GM11168 (cell line): ENCODE measurements around the gene RAP1GAP.
"Not testable (repeated sequence)": the region's sequence is repeated elsewhere in the genome, so short reads cannot be mapped to it uniquely, and the experiment has no call there.

Experiments
- in situ Hi-C: fragments of 300-500 bp; cut with MboI; formaldehyde crosslinking; loops from one replicate; pipeline ENCODE4 v1.12.0; 2022; ENCODE audit warnings: low sequenced_read_pairs; ENCODE audit not compliant: unreplicated experiment

The RAP1GAP gene

DNA sequence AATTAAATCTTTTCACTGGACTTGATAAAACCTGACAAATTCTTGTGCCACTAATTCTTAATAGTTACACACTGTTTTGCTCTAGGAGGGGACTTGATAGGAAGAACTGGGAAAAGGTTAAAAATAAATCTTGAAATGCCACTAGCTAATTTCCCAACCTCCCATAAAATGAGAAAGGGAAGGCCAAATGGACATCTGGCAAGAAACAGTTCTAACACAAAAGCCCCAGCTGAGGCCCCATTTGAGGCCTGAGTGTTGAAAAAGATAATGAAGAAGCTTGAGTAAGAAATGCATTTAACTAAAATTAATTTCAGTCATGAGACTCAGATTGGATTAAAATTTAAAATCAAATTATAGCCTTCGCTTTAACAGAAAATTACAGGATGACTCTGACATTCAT lies 11.2 kb upstream of the RAP1GAP start:
- in situ Hi-C loops, result no loop called here

DNA sequence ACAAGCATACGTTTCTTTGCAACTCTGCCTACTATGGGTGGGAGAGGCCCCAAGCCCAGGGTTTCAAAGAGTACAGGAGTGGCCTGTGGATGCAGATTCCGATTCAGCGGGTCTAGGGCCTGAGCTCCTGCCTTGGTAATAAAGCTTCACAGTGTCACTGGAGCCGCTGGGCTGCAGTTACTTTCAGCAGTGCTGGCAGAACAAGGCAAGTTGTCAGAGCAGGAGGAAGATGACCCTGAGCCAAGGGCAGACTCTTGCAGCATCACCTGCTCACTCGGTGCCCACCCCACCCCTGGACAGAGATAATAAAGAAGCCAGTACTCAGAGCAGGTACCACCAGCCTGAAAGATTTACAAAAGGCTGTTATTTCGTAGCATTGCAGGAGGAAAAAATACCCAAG lies 8.0 kb upstream of the RAP1GAP start:
- in situ Hi-C loops, result no loop called here

DNA sequence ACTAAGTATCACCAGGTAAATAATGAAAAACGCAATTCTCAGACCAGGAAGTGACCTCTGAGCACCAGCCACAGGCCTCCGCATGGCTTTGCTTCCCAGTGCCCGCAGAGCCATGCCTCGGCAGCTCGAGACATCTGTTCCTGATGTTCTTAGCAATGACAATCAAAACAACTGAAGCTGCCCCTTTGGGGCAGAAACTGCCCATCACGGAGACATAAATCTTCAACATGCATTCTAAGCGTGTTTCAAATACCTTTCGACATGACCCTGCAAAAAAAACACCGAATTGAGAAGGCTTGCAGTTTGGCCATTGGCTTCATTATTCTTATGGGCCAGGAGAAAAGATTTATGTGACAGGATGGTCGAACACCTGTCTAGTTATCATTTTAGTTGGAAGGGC lies 5.8 kb upstream of the RAP1GAP start:
- in situ Hi-C loops, result no loop called here

DNA sequence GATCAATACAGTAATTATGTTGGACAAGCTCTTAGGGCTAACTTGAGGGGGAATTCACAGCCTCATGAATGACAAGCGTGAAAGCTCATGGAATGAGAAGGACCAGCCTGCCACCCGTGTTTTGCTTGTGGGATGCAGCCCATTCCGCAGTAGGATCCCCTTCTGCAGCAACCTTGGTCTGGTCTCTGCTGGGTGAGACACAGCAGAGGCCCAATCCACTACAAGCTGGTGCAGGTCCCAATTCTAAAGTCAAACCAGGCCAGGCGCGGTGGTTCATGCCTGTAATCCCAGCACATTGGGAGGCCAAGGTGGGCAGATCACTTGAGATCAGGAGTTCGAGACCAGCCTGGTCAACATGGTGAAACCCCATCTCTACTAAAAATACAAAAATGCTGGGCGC lies 4.7 kb upstream of the RAP1GAP start:
- in situ Hi-C loops, result not testable (repeated sequence)

DNA sequence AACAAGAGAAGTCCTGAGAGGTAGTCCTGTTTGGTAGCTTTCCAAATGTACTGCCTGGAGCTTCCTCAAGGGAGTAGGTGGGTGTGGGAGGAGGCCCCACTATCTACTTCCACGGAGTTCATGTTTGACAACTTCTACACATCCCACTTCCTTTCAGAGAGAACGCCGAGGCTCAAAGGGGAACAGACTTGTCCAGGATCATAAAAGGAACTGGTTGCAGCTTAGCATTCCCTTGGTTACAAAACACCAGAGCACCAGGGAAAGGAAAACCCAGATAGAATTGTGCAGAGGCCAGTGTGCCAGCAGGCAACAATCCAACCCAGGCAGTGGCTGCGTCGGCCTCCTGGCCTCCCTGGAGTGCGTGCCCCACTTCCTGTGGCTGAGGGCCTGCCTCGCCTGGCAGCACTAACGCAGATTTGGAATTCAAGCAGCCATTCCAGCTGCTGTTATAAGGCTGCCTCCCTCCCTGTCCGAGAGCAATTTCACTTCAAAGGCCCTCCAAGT lies 4.2 kb upstream of the RAP1GAP start:
- in situ Hi-C loops, result no loop called here

DNA sequence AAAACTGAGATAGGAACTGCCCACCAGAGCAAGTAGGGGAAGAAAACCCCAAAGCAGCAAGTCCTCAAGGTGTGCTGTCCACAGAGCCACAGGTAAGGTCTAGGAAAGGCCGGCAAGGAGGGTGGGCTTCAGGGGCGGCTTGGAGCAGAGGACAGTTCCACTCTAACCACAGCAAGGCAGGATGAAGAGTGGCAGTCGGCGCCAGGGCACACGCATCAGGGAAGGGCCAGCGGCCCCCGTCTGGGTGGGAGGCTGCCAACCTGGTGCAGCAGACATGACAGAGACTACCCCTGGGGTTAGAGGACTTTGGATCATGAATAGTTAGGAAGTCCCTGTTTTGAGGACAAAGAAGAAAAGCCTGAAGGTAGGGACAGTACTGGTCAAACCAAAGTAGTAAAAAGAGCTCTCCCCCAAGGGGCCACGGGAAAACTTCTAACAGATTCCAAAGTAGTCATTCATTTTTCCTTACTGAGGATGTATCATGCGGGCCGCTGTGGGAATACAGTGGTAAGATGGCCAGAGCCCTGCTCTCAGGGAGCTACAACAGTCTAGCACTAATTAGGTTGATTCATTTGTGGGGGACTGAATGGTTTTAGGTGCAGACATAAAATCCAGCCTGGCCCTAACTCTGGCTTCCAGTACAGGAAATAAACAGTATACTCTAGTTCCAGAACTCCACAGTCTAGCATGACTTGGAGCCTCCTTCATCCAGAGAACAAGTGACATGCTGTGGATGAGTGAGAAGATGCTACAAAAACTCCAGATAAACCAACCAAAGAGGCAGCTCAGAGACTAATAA lies 3.5 kb upstream of the RAP1GAP start:
- in situ Hi-C loops, result no loop called here

DNA sequence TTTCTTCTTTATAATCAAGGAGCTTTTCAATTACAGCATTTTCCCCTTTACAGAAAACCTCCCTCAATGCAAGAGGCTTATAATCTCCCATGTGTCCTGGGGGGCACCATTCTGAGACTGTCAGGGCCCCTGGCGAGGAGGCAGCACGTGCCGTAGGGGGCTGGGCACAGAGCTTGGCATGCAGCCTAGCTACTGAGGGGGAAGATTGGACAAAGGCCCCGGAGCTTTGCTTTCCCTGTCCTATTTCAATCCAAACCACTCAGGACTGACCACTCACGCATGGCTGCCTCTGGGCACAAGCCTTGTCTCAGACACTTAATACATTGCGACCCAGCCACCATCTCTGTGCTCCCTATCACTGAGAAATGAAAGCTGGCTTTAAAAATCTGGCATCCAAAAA lies 2.8 kb upstream of the RAP1GAP start:
- in situ Hi-C loops, result no loop called here

DNA sequence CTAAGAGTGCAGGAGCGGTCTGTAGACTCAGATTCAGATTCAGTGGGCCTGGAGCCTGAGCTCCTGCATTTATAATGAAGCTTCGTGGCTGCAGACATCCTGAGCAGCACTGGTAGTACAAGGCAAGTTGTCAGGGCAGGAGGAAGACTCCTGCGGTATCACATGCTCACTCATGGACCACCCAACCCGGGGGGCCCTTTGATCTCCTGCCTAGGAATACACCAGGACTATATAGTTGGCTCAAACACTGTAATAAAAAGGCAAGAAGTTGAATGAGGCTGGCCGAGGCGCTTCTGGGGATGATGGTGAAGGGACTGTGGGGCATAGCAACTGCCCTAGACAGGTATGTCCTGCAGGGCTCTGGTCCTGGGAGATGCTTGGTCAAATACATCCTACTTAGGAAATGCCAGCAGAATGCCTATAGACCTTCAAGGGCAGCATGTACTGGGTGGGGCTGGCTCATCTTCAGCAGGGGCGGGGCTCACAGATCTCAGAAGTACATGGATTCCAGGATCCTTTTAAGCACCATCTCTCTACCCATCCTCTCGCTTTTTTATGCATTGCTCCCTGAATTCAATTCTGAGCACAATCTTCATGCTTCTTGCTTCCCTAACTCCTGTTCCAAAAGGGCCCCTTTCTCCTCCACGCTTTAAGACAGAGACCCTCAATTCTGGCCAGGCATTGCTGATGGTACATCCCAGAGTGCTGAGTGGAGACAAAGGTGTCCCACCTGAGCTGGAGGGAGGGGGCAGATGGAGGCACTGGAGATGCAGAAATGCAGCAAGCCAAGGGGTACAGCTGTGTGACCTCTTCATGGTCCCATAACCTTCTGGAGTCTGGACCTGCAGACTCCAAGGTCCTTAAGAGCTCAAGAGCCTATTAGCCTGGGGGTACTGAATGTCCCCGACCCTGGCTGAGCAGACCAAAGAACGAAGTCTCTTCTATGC lies 2.1 kb upstream of the RAP1GAP start:
- in situ Hi-C loops, result no loop called here

DNA sequence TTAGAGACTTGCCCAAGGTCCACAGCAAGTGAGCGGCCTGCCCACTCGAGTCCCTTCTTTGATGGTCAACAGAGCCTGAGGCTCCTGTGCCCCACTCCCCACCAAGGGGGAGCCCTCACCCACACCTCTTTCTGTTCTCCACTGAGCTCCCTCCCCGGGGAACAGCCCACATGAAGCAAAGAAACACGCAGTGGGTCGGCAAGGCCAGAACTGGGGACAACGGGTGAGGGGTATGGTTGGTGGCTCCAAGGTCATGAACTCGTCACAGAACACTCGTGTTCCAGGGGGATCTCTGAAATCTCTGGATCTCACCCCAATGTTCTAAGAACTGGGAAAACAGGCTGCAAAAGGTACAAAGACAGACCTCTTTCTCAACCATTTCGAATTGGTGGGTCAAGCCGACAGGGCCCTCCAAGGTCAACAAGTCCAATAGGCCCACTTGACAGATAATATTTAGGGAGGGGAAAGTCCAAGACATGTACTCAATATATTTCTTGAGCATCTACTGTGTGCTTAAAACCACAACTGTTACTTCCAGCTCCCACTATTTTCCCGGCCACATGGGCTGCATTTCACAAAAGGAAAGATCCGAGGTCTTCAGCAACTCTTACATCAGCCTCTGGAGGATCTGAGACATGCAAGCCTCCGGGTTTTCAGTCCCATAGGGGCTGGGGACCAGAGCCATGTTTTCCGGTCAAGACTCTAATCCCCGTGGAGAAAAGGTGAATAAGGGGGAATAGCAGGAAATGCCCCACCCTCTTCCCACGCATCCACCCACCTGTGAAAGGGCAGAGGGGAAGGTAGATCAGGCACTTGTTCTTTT lies 1.1 kb upstream of the RAP1GAP start:
- in situ Hi-C loops, result no loop called here

DNA sequence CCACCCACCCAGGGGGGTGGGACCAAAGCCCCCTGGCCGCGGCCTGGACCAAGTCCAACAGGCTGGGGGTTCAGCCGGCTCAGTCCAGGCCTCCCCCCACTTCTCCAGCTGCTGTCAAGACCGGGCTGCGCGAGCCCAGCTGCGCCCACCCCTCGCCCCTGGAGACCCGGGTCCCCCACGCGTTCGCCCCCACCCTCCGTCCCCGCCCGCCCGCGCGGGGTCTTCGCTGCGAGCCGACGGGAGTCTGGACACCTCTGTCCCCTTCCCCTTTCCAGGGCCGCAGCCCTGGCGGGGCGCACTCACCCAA lies 253 bp downstream of the RAP1GAP start:
- in situ Hi-C loops, result loop anchor here (10.0 kb wide), 1 partner anchor 296 kb away; no protein-coding TSS in a partner anchor

DNA sequence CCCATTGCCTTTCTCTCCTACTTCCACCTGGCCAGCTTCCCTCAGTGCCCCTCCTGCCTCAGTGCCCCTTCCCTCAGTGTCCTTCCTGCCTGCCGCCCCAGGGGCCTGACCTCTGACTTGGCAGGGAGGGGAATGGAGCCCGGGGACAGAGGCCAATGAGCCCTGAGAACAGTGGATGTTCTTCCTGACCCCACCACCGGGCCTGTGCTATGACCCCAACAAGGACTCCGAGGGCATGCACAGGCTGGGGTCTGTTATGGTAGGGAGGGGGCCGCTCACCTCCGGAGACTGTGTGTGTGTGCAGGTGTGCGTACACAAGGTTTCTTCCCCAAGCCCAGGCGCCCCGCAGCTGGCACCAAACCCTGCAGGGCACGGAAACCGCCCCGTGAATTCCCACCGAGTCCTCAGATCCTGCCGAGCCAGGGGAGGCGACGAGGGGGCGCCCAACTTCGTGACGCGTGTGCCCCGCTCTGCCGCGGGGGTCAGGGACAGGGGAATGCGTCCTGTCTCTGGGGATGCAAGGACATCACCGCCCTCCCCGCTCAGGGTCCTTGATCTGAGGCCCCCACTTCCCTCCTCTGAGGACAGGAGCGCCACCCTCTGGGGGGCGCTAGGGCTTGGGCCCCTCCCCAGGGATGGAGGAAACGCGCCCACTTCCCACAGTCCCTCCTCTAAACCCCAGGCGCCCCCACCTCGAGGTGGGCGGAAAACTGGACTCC lies 766 bp downstream of the RAP1GAP start:
- in situ Hi-C loops, result loop anchor here (10.0 kb wide), 1 partner anchor 296 kb away; no protein-coding TSS in a partner anchor

DNA sequence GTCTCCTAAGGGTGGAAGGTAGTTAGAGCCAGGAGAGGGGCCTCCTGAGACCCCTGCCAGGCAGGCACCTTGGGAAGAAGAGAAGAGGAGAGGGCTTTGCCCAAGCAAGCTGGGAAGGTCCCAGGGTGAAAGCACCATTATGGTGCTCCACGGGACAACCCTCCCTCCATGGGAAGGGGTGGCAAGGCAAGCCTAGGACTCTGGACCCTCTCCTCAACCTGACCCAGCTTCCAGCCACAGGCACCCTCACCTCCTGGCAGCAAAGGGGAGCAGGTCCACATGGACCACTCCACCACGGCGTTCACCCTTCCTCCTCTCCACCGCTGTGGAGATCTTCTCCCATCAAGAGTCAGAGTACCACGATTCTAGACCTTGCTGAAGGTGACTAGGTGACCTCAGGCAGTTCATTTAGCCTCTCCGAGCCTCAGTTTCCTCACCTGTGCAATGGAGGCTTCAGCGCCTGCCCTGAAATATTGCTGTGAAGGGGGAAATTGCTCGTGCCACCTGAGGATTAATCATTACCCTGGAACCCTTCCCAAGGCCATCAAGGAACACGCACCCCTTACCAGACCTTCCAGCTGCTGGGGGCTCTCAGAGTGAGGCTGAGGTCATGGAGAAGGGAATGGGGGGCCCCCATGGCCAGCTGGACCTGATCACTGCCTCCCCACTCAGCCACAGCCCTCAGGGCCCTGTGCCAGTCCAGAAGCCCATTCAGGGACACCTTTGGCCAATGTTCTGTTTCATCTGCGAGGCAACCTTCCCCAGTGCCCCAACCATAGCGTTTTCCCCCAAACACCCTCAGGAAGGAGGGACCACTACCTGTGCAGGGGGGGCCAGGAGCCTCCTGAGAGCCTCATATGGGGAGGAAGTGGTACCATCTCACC lies 1.6 kb downstream of the RAP1GAP start:
- in situ Hi-C loops, result loop anchor here (10.0 kb wide), 1 partner anchor 297 kb away; no protein-coding TSS in a partner anchor

DNA sequence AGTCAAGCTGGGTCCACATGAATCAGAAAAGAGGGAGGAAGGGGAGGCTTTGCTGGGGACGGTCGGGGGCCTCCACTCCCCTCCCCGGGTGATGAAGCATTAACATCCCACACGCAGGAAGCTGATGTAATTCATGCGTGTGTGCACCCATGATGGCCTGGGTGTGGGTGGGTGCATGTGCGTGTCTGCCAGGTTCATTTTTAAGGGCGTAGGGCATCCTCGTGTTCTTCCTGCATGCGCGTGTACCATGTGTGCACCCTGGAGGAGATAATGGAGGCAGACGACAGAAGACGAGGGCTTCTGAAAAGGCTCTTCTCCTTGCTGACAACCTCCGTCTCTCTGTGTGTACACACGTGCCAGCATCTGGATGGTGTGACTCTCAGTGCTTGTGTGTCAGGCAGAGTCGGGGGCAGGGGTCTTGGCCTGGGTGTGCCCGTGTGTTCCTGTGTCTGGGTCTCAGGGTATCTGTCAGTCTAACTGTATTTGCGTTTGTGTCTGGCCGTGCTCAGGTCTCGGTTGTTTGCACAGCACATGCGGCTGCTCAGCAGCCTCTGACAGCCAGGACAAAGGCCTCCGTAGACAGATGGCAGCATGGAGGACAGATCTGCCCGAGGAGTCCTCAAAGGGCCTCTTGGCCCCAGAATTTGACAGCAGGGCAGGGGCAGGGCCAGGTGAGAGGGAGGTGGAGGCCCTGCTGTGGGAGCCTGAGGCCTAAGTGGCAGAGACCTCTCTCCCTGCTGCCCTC lies 2.4 kb downstream of the RAP1GAP start:
- in situ Hi-C loops, result loop anchor here (10.0 kb wide), 1 partner anchor 298 kb away; no protein-coding TSS in a partner anchor

DNA sequence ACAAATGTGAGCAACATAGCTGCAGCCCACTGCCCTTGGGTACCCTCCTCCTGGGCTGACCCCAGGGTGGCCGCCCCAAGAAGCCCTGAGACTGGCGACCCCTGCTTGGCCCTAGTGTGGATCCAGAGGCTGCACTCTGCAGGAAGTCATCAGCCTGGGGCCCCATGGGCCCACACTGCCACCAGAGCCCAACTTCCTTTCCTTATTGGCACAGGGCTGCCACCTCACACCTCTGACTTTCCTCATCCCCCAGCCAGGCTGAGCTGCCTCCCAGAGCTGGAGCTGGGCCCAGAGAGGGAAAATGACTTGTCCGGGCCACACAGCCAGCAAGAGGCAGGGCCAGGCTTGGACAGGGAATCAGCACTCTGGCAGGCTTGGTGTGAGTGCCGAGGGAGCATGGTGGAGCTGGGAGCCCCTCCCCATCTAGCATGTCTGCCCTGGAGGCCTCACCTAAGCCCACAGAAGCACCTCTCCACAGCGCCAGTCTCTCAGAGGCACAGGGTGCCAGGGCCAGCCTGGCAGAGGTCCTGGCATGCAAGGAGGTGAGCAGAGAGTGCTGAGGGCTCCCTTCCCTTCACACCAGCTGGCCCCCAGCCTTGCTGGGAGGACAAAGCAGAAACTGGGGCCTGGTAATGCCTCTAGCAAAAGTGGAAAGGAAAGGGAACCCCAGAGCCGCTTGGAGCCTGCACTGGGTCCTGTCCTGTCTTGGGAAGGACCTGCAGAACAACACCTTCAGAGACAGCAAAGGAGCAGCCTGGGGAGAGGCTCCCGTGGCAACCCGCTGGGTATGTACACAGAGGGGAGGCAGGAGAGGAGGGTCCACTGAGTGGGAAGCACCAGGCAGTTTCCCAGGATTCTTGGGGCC lies 3.2 kb downstream of the RAP1GAP start:
- in situ Hi-C loops, result loop anchor here (10.0 kb wide), 1 partner anchor 299 kb away; no protein-coding TSS in a partner anchor

DNA sequence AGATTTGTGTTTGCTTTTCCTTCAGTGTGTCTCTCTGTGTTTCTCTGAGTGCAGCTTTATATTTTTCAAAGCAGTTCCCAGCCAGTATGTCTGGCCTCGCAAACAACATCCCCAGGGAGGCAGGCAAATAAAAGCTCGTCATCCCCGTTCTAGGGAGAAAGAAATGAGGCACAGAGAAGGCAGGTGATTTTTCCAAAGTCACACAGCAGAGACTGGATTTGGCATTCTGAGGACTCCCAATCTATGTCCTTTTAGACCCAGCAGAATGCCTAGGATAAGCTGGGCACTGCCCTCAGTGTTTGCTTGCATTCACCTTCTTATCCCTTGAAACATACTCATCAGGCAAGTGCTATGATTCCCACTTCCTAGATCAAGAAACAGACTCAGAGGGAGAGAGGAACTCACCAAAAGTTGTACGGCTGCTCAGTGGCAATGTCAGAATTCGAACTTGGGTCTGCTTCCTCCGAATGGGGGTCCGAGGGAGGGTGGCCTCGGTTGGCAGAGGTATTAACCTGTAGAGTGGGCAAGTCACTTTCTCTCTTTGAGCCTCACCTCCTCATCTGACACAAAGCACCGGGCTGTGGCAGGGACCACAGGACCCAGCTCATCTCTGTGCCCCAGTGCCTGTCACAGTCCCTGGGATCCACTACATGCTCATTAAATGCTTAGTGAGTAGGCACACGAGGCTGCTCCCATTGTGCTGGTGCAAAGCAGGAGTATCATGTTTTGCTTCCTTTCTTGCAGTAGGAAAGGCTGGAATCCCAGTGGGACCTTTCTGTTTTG lies 4.2 kb downstream of the RAP1GAP start:
- in situ Hi-C loops, result loop anchor here (10.0 kb wide), 1 partner anchor 300 kb away; no protein-coding TSS in a partner anchor
